H1 (cell line): ENCODE results near the gene FOXC1. TPM values are rescaled to one million over a fixed set of nuclear protein-coding genes. Genes with fewer than 3 reads are reported as not detected.

Experiments used
- CTCF ChIA-PET: fragments of 300-600 bp; sonication (Branson Sonifier 250); formaldehyde crosslinking; loops from one replicate; lab custom pipeline; 2021; ENCODE audit not compliant: partially characterized antibody; lab: Charles Lee
- POLR2A ChIA-PET: fragments of 300-600 bp; sonication (Branson Sonifier 250); formaldehyde crosslinking; loops from one replicate; lab custom pipeline; 2021; ENCODE audit warnings: inconsistent platforms; ENCODE audit not compliant: partially characterized antibody; lab: Charles Lee
- DNase-seq, 2 experiments: peaks; one replicate each; pipeline versions ENCODE4 v3.0.0 to v3.0.0-alpha.2; 2010 to 2022; ENCODE audit warnings: low spot score in 2 of 2, low read depth in 1 of 2, mixed read lengths in 1 of 2
- FAIRE-seq: peaks from 2 replicates; lab custom pipeline; 2011; peaks lifted over from hg19 to GRCh38; lab: Jason Lieb, UNC
- H2AFZ ChIP-seq: 2 replicates; pipeline ENCODE4 v1.8.1; 2012; ENCODE audit warnings: low read length, inconsistent platforms
- H2AK5ac ChIP-seq: 2 replicates; pipeline ENCODE4 v1.6.1; 2013; ENCODE audit warnings: low read depth, low read length
- H2BK120ac ChIP-seq: replicated peaks from 2 replicates; pipeline ENCODE3; 2013; ENCODE audit warnings: low read depth, low read length, inconsistent platforms
- H2BK12ac ChIP-seq: 2 replicates; pipeline ENCODE4 v1.6.1; 2013; ENCODE audit warnings: low read depth, low read length
- H2BK15ac ChIP-seq: 2 replicates; pipeline ENCODE4 v1.6.1; 2013; ENCODE audit warnings: low read length
- H2BK20ac ChIP-seq: 2 replicates; pipeline ENCODE4 v1.6.1; 2013; ENCODE audit warnings: low read length
- H2BK5ac ChIP-seq: 2 replicates; pipeline ENCODE4 v1.6.1; 2013; ENCODE audit warnings: low read depth, low read length
- H3K14ac ChIP-seq: 2 replicates; pipeline ENCODE4 v1.6.1; 2013; ENCODE audit warnings: inconsistent platforms; ENCODE audit not compliant: insufficient read length
- H3K18ac ChIP-seq: 2 replicates; pipeline ENCODE4 v1.6.1; 2013; ENCODE audit warnings: low read length; ENCODE audit errors: extremely low read depth
- H3K23ac ChIP-seq: 2 replicates; pipeline ENCODE4 v1.6.1; 2013; ENCODE audit warnings: inconsistent platforms; ENCODE audit not compliant: insufficient read length
- H3K23me2 ChIP-seq: 2 replicates; pipeline ENCODE4 v1.6.1; 2013; ENCODE audit warnings: low read depth, low read length
- H3K27ac ChIP-seq: 2 replicates; pipeline ENCODE4 v1.6.1; 2011; ENCODE audit warnings: low read depth, low read length, inconsistent platforms
- H3K27me3 ChIP-seq, 4 experiments: replicated peaks in 1 of 4; 1 replicate in 1 of 4; 2 replicates in 3 of 4; pipeline versions ENCODE4 v1.6.1 to v1.8.1; 2011 to 2013; ENCODE audit warnings: low read length in 3 of 4, mild to moderate bottlenecking in 3 of 4, inconsistent platforms in 2 of 4, mixed read lengths in 2 of 4, moderate library complexity in 1 of 4; ENCODE audit not compliant: control insufficient read depth in 3 of 4, insufficient read depth in 3 of 4; ENCODE audit errors: extremely low read depth in 1 of 4
- H3K36me3 ChIP-seq, 4 experiments: 2 replicates each; pipeline versions ENCODE4 v1.6.1 to v1.8.1; 2011 to 2013; ENCODE audit warnings: mild to moderate bottlenecking in 4 of 4, low read length in 3 of 4, moderate library complexity in 2 of 4, control low read depth in 1 of 4, inconsistent platforms in 1 of 4; ENCODE audit not compliant: insufficient read depth in 4 of 4, control insufficient read depth in 2 of 4
- H3K4ac ChIP-seq: replicated peaks from 2 replicates; pipeline ENCODE3; 2013; ENCODE audit warnings: low read length, low read depth, mixed read lengths, inconsistent platforms; ENCODE audit not compliant: insufficient read length
- H3K4me1 ChIP-seq, 4 experiments: replicated peaks in 1 of 4; 1 replicate in 1 of 4; 2 replicates in 3 of 4; pipeline versions ENCODE4 v1.6.1 to v1.8.1; 2011 to 2013; ENCODE audit warnings: low read length in 3 of 4, inconsistent platforms in 2 of 4, mixed read lengths in 1 of 4; ENCODE audit not compliant: insufficient read depth in 4 of 4, control insufficient read depth in 3 of 4
- H3K4me2 ChIP-seq, 2 experiments: 2 replicates each; pipeline versions ENCODE4 v1.6.1 to v1.8.1; 2011 to 2013; ENCODE audit warnings: low read depth in 2 of 2, low read length in 2 of 2, control low read depth in 1 of 2, inconsistent platforms in 1 of 2, mild to moderate bottlenecking in 1 of 2; ENCODE audit not compliant: insufficient read depth in 1 of 2
- H3K4me3 ChIP-seq, 4 experiments: fragments of 200-600, 300-600 bp in 1 of 4; sonication (generic), shearing (Covaris generic), sonication (Bioruptor Twin) in 1 of 4; 2 replicates each; pipeline versions ENCODE4 v1.5.1 to v1.8.1; 2011 to 2016; ENCODE audit warnings: low read length in 4 of 4, low read depth in 3 of 4, control low read depth in 2 of 4, inconsistent platforms in 2 of 4, mild to moderate bottlenecking in 2 of 4, mixed read lengths in 1 of 4, moderate library complexity in 1 of 4; ENCODE audit not compliant: insufficient read depth in 2 of 4; ENCODE audit errors: extremely low read depth in 1 of 4
- H3K56ac ChIP-seq: replicated peaks from 2 replicates; pipeline ENCODE3; 2013; ENCODE audit warnings: low read depth, mild to moderate bottlenecking, mixed read lengths, low read length, inconsistent platforms; ENCODE audit not compliant: insufficient read length
- H3K79me1 ChIP-seq: 2 replicates; pipeline ENCODE4 v1.6.1; 2013; ENCODE audit warnings: low read depth, low read length, control low read depth
- H3K79me2 ChIP-seq, 2 experiments: 2 replicates each; pipeline versions ENCODE4 v1.6.1 to v1.8.1; 2012 to 2013; ENCODE audit warnings: low read length in 2 of 2, mild to moderate bottlenecking in 2 of 2, inconsistent platforms in 1 of 2; ENCODE audit not compliant: insufficient read depth in 2 of 2, control insufficient read depth in 1 of 2
- H3K9ac ChIP-seq, 4 experiments: replicated peaks in 1 of 4; 1 replicate in 1 of 4; 2 replicates in 3 of 4; pipeline versions ENCODE4 v1.6.1 to v1.8.1; 2011 to 2013; ENCODE audit warnings: low read depth in 3 of 4, low read length in 3 of 4, control low read depth in 2 of 4, mild to moderate bottlenecking in 2 of 4, moderate library complexity in 2 of 4, inconsistent platforms in 1 of 4; ENCODE audit errors: extremely low read depth in 1 of 4
- H3K9me3 ChIP-seq, 2 experiments: 2 replicates each; pipeline versions ENCODE4 v1.6.1 to v1.8.1; 2012 to 2013; ENCODE audit warnings: mild to moderate bottlenecking in 2 of 2, moderate library complexity in 2 of 2, control low read depth in 1 of 2, inconsistent platforms in 1 of 2, low read depth in 1 of 2, low read length in 1 of 2, mixed read lengths in 1 of 2; ENCODE audit not compliant: insufficient read depth in 2 of 2
- H4K20me1 ChIP-seq, 2 experiments: replicated peaks in 1 of 2; 2 replicates each; pipeline versions ENCODE3 to v1.8.1; 2011 to 2013; ENCODE audit warnings: inconsistent platforms in 2 of 2, low read length in 2 of 2, mild to moderate bottlenecking in 1 of 2; ENCODE audit not compliant: insufficient read depth in 2 of 2, control insufficient read depth in 1 of 2
- H4K5ac ChIP-seq: 2 replicates; pipeline ENCODE4 v1.6.1; 2013; ENCODE audit warnings: low read length, low read depth, mixed read lengths, inconsistent platforms; ENCODE audit not compliant: insufficient read length
- H4K8ac ChIP-seq: 2 replicates; pipeline ENCODE4 v1.8.0; 2013; ENCODE audit warnings: mild to moderate bottlenecking, moderate library complexity, low read length, inconsistent platforms; ENCODE audit not compliant: insufficient read depth; ENCODE audit errors: extremely low read depth
- H4K91ac ChIP-seq: replicated peaks from 2 replicates; pipeline ENCODE3; 2013; ENCODE audit warnings: low read length, mixed read lengths, inconsistent platforms; ENCODE audit not compliant: insufficient read length
- BRCA1 ChIP-seq: IDR thresholded peaks from 2 replicates; pipeline ENCODE4 v1.6.1; 2012; ENCODE audit warnings: low read depth, low read length, improper control_type of control experiment
- CTCF ChIP-seq, 3 experiments: IDR thresholded peaks; 1 replicate in 2 of 3; 2 replicates in 1 of 3; pipeline versions ENCODE4 v1.5.1 to v1.6.1; 2011; ENCODE audit warnings: low read length in 3 of 3, mild to moderate bottlenecking in 3 of 3, inconsistent platforms in 2 of 3, low read depth in 1 of 3, moderate library complexity in 1 of 3; ENCODE audit not compliant: insufficient read depth in 1 of 3; ENCODE audit errors: control extremely low read depth in 1 of 3
- E2F6 ChIP-seq: IDR thresholded peaks from 2 replicates; pipeline ENCODE4 v1.6.1; 2012; ENCODE audit warnings: inconsistent platforms
- FOSL1 ChIP-seq: IDR thresholded peaks from 2 replicates; pipeline ENCODE4 v1.6.1; 2011; ENCODE audit warnings: mild to moderate bottlenecking, low read depth, low read length, moderate library complexity; ENCODE audit not compliant: insufficient read depth
- HDAC2 ChIP-seq, 2 experiments: fragments of 300-600 bp in 1 of 2; sonication (generic) in 1 of 2; IDR thresholded peaks; 2 replicates each; pipeline ENCODE4 v1.6.1; 2011 to 2012; ENCODE audit warnings: low read depth in 2 of 2, low read length in 2 of 2, mild to moderate bottlenecking in 2 of 2, moderate library complexity in 2 of 2, borderline replicate concordance in 1 of 2, inconsistent platforms in 1 of 2
- JUN ChIP-seq: IDR thresholded peaks from 2 replicates; pipeline ENCODE4 v1.6.1; 2011; ENCODE audit warnings: low read depth, mild to moderate bottlenecking, improper control_type of control experiment, low read length
- MAFK ChIP-seq: IDR thresholded peaks from 2 replicates; pipeline ENCODE4 v1.6.1; 2012; ENCODE audit warnings: low read depth, mild to moderate bottlenecking, improper control_type of control experiment, low read length
- POLR2A ChIP-seq, 2 experiments: IDR thresholded peaks; 1 replicate in 1 of 2; 2 replicates in 1 of 2; pipeline ENCODE4 v1.6.1; 2011; ENCODE audit warnings: low read depth in 2 of 2, low read length in 2 of 2, mild to moderate bottlenecking in 2 of 2; ENCODE audit errors: control extremely low read depth in 1 of 2
- SIRT6 ChIP-seq: IDR thresholded peaks from one replicate; pipeline ENCODE4 v1.7.1; 2012; ENCODE audit warnings: low read length, inconsistent platforms
- SP2 ChIP-seq: IDR thresholded peaks from 2 replicates; pipeline ENCODE4 v1.6.1; 2012; ENCODE audit warnings: mild to moderate bottlenecking, low read length, inconsistent platforms
- TAF7 ChIP-seq: optimal IDR thresholded peaks from 2 replicates; pipeline ENCODE3; 2011; ENCODE audit warnings: low read depth, mild to moderate bottlenecking, inconsistent platforms, low read length, moderate library complexity, borderline replicate concordance
- WGBS, 2 experiments: shearing (Covaris generic) in 1 of 2; methylation state at CpG; one replicate each; pipeline versions ENCODE4 v1.1.6 to v1.1.7; 2013 to 2015; ENCODE audit warnings: low lambda C conversion rate in 2 of 2, mixed read lengths in 2 of 2, inconsistent platforms in 1 of 2, low coverage in 1 of 2, missing lambda C conversion rate in 1 of 2; ENCODE audit not compliant: insufficient replicate concordance in 2 of 2, insufficient coverage in 1 of 2, insufficient read length in 1 of 2; ENCODE audit errors: extremely low coverage in 1 of 2, missing lambda C conversion rate in 1 of 2; 5-methylcytosine and 5-hydroxymethylcytosine counted together
- polyA plus RNA-seq, 7 experiments: library from polyadenylated mRNA; depleted of rRNA in 3 of 7; stranded (reverse) in 5 of 7; unstranded in 2 of 7; fragments of >200 nt in 5 of 7; fragments of 200-250 nt in 2 of 7; gene quantifications; 1 replicate in 5 of 7; 2 replicates in 1 of 7; 4 replicates in 1 of 7; pipeline versions ENCODE4 v1.2.1 to v1.2.3, GENCODE V29; 2011 to 2013; ENCODE audit warnings: missing spikeins in 2 of 7, mixed read lengths in 2 of 7
- total RNA-seq: library from RNA; stranded (reverse); fragmentation: NEBNext Ultra II Directional; extraction: Animal tissue kit (Norgen Biotek cat#: 25700); gene quantifications from 2 replicates; pipeline ENCODE4 v1.2.1, GENCODE V29; 2021

The FOXC1 gene
- total and polyA plus RNA-seq, 2 of the 8 experiments (the other 6 are each of a cell fraction or from before 2014, with no cell fraction given): 0.22 TPM; not detected in 1

GRCh38 chr6:1590580-1590979 is 19.1 kb upstream of the FOXC1 start:
- H4K8ac ChIP-seq: no peak overlapping the region
- 93% methylated on average over 9 of the region's 9 CpGs; no CpG with 5 or more reads in 1 of the 2 experiments for WGBS, 2 experiments
- no peak overlapping the region for H3K56ac ChIP-seq
- no peak overlapping the region for H3K23ac ChIP-seq
- no peaks in the 10 kb centered on the region; a peak in 1 of 7 replicates for H3K4me1 ChIP-seq
- no peak overlapping the region for H3K18ac ChIP-seq
- H2BK120ac ChIP-seq: no peak overlapping the region
- no peak overlapping the region for H2BK15ac ChIP-seq
- POLR2A ChIA-PET: no interaction called here
- no peak overlapping the region for H2AFZ ChIP-seq
- H3K79me1 ChIP-seq: no peaks in the 10 kb centered on the region
- H3K23me2 ChIP-seq: peaks cover 3% of the 10 kb centered on the region; the same call in 1 of the 2 replicates
- CTCF ChIA-PET: no interaction called here
- H3K79me2 ChIP-seq: no peaks in the 10 kb centered on the region
- H4K5ac ChIP-seq: no peak overlapping the region
- no peak overlapping the region for H2BK20ac ChIP-seq
- H2BK5ac ChIP-seq: no peak overlapping the region
- no peaks in the 10 kb centered on the region for H3K27me3 ChIP-seq
- no peaks in the 10 kb centered on the region for H3K9me3 ChIP-seq
- H3K4me2 ChIP-seq: no peak overlapping the region
- no peak for FAIRE-seq
- no peak overlapping the region for H3K14ac ChIP-seq
- H3K27ac ChIP-seq: no peak overlapping the region
- no peak overlapping the region for H3K9ac ChIP-seq
- H4K91ac ChIP-seq: no peak overlapping the region
- H4K20me1 ChIP-seq: peaks cover 0 to 3% of the 10 kb centered on the region in 2 experiments
- H3K36me3 ChIP-seq: no peaks in the 10 kb centered on the region
- no peak overlapping the region for H2BK12ac ChIP-seq
- peak in 1 of 2 experiments; percentile 14 for DNase-seq
- no peak overlapping the region for H2AK5ac ChIP-seq
- H3K4me3 ChIP-seq: no peak overlapping the region
- H3K4ac ChIP-seq: no peak overlapping the region
- TF ChIP-seq POLR2A (IDR thresholded peaks at IDR 0.05; ENCODE audit: control extremely low read depth in 1 of 2, low read depth in 2 of 2, low read length in 2 of 2) (no peak), CTCF (IDR thresholded peaks at IDR 0.05; ENCODE audit: control extremely low read depth in 1 of 3, insufficient read depth in 1 of 3, low read depth in 1 of 3, low read length in 3 of 3) (no peak), SP2 (no peak), BRCA1 (no peak), MAFK (no peak), HDAC2 (IDR thresholded peaks at IDR 0.05; ENCODE audit: borderline replicate concordance in 1 of 2, low read depth in 2 of 2, low read length in 2 of 2) (no peak), SIRT6 (no peak), FOSL1 (no peak), TAF7 (no peak), JUN (no peak), E2F6 (no peak)
